ENCODE results near the gene CKLF.
"Not testable (repeated sequence)": the region's sequence is repeated elsewhere in the genome, so short reads cannot be mapped to it uniquely, and the experiment has no call there.

CKLF gene

DNA sequence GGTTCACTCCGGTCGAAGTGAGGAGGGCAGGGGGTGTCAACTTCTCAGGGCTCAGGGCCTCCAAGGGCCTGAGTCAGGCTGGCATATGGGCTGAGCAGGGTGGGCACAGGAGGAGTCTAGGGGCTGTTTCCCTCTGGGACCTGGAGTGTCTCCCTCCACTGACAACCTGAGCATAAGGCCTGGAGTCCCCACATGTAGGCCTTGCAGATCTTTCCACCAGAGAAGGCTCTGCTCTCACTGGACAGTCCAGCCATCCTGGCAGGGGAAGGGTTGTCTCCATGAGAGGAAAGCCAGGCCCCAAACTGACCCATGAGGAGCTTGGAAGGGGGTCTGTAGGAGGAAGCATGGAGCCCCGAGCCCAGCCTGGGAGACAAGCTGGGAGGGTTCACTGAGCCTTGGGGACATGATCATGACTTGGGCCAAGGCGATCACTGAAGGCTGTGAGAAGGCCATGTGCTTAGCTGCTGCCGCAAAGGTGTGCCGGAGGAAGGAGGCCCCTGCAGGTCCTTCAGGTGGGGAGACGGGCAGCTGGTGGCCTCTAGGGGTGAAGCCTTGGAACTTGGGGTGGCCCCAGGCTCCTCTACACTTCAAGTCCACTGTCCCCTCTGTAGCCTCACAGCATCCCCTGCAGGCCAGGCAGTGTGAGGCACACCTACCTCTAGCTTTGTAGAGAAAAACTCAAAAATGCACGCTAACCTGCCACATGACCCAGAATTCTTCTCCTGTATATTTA is 36.8 kb downstream of the CKLF start:
- peaks cover 21% of the 10 kb centered on the region for H3K27me3 Mint-ChIP-seq
- peaks cover 30% of the 10 kb centered on the region for H3K4me1 Mint-ChIP-seq
- H3K36me3 Mint-ChIP-seq, result no peaks in the 10 kb centered on the region
- H3K4me3 Mint-ChIP-seq, result peak overlapping the region; percentile 50
- peaks cover 2% of the 10 kb centered on the region for H3K9me3 Mint-ChIP-seq
- ATAC-seq, result peak; percentile 82
- no peak overlapping the region for H3K27ac Mint-ChIP-seq

DNA sequence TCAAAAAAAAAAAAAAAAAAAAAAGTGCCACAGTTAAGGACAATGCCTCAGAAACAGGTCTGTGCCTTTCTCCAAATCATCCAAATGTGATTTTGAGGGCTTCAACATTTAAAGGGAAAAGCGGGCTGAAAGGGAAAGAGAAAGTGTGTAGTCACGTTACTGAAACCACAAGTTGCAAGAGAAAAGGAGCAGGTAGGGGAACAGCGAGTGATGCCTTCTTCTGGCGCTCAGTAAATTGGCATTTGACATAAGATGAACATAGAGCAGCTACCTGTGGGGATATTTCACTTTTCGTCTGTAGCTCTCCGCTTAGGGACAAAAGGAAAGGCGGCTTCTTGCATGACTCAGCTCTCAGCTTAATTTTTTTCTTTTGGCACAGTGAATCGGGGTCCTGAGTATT is 37.9 kb downstream of the CKLF start:
- H3K9me3 Mint-ChIP-seq, result peaks cover 2% of the 10 kb centered on the region
- peak overlapping the region; percentile 75 for H3K4me3 Mint-ChIP-seq
- peaks cover 28% of the 10 kb centered on the region for H3K27me3 Mint-ChIP-seq
- H3K4me1 Mint-ChIP-seq, result peaks cover 40% of the 10 kb centered on the region
- H3K27ac Mint-ChIP-seq, result peak overlapping the region; percentile 70
- H3K36me3 Mint-ChIP-seq, result no peaks in the 10 kb centered on the region
- no peak for ATAC-seq

DNA sequence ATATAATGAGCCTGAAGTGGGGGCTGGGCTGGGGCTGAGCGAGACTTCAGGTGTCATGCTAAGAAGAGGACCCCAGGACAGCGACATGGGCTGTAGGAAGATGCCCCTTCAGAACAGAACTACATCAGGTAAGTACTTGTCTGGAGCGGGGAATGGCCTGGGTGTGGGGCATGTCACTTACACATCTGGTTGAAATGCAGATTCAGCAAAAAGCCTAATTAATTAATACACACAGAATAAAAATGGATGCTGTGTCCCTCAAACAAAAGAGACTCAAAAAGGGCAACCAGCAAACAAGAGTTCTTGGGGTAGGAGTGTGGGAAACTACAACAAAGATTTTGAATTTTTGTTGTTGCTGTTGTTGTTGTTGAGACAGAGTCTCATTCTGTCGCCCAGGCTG is 38.6 kb downstream of the CKLF start:
- H3K9me3 Mint-ChIP-seq, result peaks cover 2% of the 10 kb centered on the region
- no peak overlapping the region for H3K27ac Mint-ChIP-seq
- H3K4me3 Mint-ChIP-seq, result no peak overlapping the region
- no peak for ATAC-seq
- H3K27me3 Mint-ChIP-seq, result peaks cover 28% of the 10 kb centered on the region
- peaks cover 36% of the 10 kb centered on the region for H3K4me1 Mint-ChIP-seq
- H3K36me3 Mint-ChIP-seq, result no peaks in the 10 kb centered on the region

DNA sequence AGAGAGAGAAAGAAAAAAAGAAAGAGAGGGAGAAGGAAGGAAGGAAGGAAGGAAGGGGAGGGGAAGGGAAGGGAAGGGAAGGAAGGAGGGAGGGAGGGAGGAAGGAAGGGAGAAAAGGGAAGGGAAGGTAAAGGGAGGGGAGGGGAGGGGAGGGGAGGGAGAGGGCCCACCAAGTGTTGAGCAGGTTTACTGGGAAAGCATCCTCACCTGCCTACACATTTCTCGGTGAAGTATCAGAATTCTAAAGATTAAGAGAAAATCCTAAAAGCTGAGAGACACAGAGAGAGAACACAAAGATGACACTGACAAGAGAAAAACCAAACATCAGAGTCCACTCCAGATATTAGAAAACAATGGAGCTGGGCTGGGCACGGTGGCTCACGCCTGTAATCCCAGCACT is 39.9 kb downstream of the CKLF start:
- Mint-ChIP-seq H3K27me3 (peaks cover 28% of the 10 kb centered on the region), H3K4me3 (no peak overlapping the region), H3K27ac (no peak overlapping the region), H3K4me1 (peaks cover 36% of the 10 kb centered on the region), H3K36me3 (no peaks in the 10 kb centered on the region), H3K9me3 (peaks cover 2% of the 10 kb centered on the region)
- ATAC-seq, result no peak

DNA sequence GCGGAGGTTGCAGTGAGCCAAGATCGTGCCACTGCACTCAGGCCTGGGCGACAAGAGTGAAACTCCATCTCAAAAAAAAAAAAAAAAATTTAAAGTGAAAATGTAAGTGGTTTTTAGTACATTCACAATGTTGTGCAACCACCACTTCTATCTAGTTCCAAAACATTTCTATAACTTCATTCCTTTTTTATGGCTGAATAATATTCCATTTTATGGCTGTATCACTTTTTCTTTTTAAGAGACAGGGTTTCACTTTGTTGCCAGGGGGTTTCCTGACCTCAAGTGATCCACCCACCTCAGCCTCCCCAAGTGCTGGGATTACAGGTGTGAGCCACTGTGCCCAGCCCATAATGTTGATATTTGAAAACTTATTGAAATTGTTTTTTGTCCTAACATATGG is 40.4 kb downstream of the CKLF start:
- no peak for ATAC-seq
- peaks cover 28% of the 10 kb centered on the region for H3K27me3 Mint-ChIP-seq
- H3K36me3 Mint-ChIP-seq, result no peaks in the 10 kb centered on the region
- peaks cover 35% of the 10 kb centered on the region for H3K4me1 Mint-ChIP-seq
- H3K9me3 Mint-ChIP-seq, result peaks cover 2% of the 10 kb centered on the region
- no peak overlapping the region for H3K27ac Mint-ChIP-seq
- H3K4me3 Mint-ChIP-seq, result no peak overlapping the region

DNA sequence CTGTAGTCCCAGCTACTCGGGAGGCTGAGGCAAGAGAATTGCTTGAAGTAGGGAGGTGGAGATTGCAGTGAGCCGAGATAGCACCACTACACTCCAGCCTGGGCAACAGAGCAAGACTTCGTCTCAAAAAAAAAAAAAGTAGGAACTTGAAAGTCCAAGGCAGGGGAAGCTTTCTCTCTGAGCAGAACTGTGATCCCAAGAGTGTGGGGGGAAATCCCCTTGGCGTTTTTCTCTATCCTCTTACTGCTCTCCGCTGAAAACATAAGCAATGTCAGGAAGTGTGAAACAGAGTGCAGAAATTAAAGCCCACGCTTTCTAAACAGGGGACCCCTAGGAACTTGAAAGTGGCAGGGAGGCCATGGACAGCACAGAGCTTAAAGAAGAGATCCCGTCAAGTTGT is 42.4 kb downstream of the CKLF start:
- peak; percentile 75 for ATAC-seq
- no peaks in the 10 kb centered on the region for H3K36me3 Mint-ChIP-seq
- no peak overlapping the region for H3K4me3 Mint-ChIP-seq
- peaks cover 29% of the 10 kb centered on the region for H3K4me1 Mint-ChIP-seq
- peaks cover 2% of the 10 kb centered on the region for H3K9me3 Mint-ChIP-seq
- H3K27ac Mint-ChIP-seq, result no peak overlapping the region
- H3K27me3 Mint-ChIP-seq, result peaks cover 33% of the 10 kb centered on the region

DNA sequence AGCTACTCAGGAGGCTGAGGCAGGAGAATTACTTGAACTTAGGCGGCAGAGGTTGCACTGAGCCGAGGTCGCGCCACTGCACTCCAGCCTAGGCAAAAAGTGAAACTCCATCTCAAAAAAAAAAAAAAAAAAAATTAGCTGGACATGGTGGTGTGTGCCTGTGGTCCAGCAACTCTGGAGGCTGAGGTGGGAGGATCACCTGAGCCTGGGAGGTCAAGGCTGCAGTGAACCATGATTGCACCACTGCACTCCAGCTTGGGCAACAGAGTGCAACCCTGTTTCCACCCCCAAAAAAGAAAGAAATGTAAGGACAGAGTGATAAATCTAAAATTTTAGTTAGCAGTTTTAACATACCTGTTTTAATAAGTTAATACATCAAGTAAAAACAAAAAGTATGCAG is 44.2 kb downstream of the CKLF start:
- not testable (repeated sequence) for H3K9me3 Mint-ChIP-seq, H3K36me3 Mint-ChIP-seq, H3K4me3 Mint-ChIP-seq, H3K27ac Mint-ChIP-seq, ATAC-seq
- H3K27me3 Mint-ChIP-seq, result peaks cover 39% of the 10 kb centered on the region
- peaks cover 18% of the 10 kb centered on the region for H3K4me1 Mint-ChIP-seq

DNA sequence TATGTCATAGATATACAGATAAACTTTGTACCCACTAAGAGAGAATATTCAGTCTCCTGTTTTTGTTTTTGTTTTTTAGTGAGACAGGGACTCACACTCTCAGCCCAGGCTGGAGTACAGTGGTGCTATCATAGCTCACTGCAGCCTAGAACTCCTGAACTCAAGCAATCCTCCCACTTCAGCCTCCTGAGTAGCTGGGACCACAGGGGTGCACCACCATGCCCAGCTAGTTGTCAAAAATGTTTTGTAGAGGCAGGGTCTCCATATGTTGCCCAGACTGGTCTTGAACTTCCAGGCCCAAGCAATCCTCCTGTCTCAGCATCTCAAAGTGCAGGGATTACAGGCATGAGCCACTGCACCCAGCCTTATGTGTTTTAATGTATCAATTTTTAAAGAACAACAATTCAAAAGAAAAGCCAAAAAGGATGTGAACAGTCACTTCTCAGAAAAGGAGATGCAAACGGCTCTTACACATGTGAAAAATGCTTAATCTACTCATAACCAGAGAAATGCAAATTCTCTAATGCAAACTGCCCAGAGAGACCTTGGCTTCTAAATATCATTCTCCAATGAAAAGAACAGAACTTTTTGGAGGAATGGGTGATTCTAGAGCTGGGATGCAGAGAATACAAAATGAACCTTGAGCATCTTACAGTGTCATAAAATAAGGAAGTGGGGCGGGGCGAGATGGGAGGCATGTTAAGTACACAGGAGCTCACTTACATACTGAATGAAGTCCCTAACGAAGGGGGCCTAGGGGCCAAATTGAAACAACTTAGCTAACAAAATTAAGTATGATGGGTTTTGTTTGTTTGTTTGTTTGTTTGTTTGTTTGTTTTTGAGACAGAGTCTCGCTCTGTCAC is 44.8 kb downstream of the CKLF start:
- no peak overlapping the region for H3K27ac Mint-ChIP-seq
- H3K27me3 Mint-ChIP-seq, result peaks cover 39% of the 10 kb centered on the region
- ATAC-seq, result peak; percentile 69
- H3K4me1 Mint-ChIP-seq, result peaks cover 18% of the 10 kb centered on the region
- no peak overlapping the region for H3K4me3 Mint-ChIP-seq
- H3K9me3 Mint-ChIP-seq, result peaks cover 11% of the 10 kb centered on the region
- peaks cover 9% of the 10 kb centered on the region for H3K36me3 Mint-ChIP-seq

DNA sequence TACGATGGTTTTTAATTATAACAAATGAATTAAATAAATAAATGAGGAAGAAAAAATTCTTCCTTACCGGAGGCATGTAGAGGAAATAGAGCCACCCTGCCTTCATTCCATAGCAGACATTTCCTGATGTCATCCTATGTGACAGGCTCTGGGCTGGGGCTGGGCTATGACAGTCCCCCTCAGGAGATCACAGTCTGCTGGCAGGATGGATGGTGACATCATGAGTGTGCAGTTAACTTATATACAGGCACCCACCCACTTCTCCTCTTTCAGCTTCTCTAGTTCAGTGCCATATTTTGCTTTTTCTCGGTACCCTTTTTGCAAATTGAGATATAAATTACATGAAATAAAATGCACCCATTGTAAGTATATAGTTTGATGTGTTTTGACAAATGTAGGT is 45.7 kb downstream of the CKLF start:
- H3K27me3 Mint-ChIP-seq, result peaks cover 46% of the 10 kb centered on the region
- peaks cover 9% of the 10 kb centered on the region for H3K36me3 Mint-ChIP-seq
- ATAC-seq, result no peak
- no peak overlapping the region for H3K4me3 Mint-ChIP-seq
- H3K27ac Mint-ChIP-seq, result no peak overlapping the region
- H3K9me3 Mint-ChIP-seq, result peaks cover 11% of the 10 kb centered on the region
- peaks cover 23% of the 10 kb centered on the region for H3K4me1 Mint-ChIP-seq

DNA sequence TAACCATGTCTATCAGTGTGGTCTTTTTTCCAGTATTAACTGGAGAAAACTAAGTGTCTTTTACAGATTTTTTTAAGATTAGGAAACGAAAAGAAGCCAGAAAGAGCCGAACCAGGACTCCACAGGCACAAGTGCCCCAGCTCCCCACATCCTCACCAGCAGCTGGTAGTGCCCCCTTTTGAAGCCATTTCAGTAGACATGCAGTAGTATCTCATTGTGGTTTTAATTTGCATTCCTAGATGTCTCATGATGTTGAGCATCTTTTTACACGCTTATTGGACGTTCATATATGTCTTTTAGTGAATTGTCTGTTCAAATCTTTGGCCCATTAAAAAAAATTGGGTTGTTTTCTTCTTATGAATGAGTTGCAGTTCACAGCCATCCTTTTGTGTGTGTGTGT is 47.4 kb downstream of the CKLF start:
- Mint-ChIP-seq H3K9me3 (peaks cover 9% of the 10 kb centered on the region), H3K4me3 (no peak overlapping the region), H3K27me3 (peaks cover 60% of the 10 kb centered on the region), H3K4me1 (peaks cover 31% of the 10 kb centered on the region), H3K27ac (no peak overlapping the region), H3K36me3 (peaks cover 9% of the 10 kb centered on the region)
- ATAC-seq, result no peak

DNA sequence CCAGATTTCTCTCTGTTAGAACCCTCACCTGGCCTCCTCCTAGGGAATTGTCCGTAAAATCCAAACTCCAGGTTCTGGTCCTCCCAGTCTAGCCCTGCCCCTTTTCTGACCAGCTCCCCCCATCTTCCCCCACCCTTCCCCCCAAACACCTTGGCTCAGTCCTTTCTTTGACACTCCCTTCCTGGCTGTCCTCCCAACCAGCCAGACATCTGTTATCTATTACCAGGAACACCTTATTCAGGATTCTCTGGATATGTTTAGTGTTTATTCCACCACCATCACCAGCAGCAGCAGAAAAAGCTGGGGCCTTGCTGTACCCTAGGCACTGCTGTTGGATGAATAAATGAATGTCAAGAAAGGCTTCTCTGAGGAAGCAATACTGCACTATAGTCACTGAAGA is 48.1 kb downstream of the CKLF start:
- ATAC-seq, result no peak
- Mint-ChIP-seq H3K9me3 (peaks cover 9% of the 10 kb centered on the region), H3K36me3 (peaks cover 9% of the 10 kb centered on the region), H3K27me3 (peaks cover 54% of the 10 kb centered on the region), H3K4me3 (no peak overlapping the region), H3K4me1 (peaks cover 24% of the 10 kb centered on the region), H3K27ac (no peak overlapping the region)

DNA sequence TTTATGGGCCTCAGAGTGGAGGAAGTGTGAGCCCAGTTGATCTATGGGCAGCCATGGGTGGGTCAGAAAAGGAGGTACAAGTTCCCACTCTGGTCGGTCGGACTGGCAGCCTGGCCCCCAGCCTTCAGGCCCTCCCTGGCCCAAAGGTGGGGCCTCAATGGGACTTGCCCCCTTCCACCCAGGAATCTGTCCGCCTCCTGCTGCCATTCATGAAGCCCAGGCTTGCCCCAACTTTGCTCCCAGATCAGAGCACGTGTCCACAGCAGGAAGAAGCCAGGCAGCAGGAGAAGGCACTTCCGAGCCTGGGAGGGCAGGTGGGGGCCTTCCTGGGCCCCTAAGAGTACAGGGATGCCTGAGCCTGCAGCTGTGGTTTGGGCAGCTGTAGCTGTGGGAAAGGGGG is 49.1 kb downstream of the CKLF start:
- H3K4me3 Mint-ChIP-seq, result no peak overlapping the region
- peaks cover 9% of the 10 kb centered on the region for H3K9me3 Mint-ChIP-seq
- ATAC-seq, result no peak
- peaks cover 57% of the 10 kb centered on the region for H3K27me3 Mint-ChIP-seq
- peaks cover 9% of the 10 kb centered on the region for H3K36me3 Mint-ChIP-seq
- H3K4me1 Mint-ChIP-seq, result peaks cover 32% of the 10 kb centered on the region
- H3K27ac Mint-ChIP-seq, result no peak overlapping the region

DNA sequence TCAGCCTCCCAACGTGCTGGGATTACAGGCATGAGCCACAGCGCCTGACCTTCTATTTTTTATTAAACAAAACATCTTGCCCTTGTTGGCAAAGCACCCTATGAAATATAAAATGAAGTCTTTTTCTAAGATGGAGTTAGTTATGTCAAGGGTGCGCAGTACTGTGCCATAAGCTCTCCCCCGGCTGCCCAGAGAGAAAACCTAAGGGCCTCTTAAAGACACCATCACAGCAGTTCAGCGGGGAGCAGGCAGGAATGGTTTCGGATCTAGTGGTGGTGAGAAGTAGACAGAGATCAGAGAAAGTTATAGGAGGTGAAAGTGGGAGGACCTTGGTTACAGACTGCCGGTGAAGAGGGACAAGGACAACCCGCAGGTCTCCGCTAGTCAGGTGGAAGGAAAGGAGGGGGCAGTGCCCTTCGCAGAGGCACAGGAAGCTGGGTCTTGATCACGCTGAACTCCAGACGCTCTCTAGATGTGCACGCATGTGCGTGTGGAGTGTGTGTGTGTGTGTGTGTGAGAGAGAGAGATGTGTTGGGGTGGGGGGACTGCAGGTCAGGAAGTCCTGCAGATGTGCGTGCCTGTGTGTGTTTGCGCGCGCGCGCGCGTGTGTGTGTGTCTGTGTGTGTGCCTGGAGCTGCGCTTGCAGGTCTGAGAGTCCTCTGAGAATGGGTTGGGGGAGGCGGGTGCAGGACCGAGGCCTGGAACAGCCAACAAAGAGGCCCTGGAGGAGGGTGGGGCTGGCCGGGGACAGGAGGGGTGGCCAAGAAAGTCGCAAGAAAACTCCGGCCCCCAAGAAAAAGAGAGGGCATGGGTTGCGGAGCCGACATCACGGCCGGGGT is 51.4 kb downstream of the CKLF start:
- peak overlapping the region; percentile 85 for H3K4me3 Mint-ChIP-seq
- peak; percentile 55 for ATAC-seq
- peaks cover 38% of the 10 kb centered on the region for H3K4me1 Mint-ChIP-seq
- peaks cover 76% of the 10 kb centered on the region for H3K27me3 Mint-ChIP-seq
- peaks cover 9% of the 10 kb centered on the region for H3K36me3 Mint-ChIP-seq
- peaks cover 9% of the 10 kb centered on the region for H3K9me3 Mint-ChIP-seq
- peak overlapping the region; percentile 38 for H3K27ac Mint-ChIP-seq

DNA sequence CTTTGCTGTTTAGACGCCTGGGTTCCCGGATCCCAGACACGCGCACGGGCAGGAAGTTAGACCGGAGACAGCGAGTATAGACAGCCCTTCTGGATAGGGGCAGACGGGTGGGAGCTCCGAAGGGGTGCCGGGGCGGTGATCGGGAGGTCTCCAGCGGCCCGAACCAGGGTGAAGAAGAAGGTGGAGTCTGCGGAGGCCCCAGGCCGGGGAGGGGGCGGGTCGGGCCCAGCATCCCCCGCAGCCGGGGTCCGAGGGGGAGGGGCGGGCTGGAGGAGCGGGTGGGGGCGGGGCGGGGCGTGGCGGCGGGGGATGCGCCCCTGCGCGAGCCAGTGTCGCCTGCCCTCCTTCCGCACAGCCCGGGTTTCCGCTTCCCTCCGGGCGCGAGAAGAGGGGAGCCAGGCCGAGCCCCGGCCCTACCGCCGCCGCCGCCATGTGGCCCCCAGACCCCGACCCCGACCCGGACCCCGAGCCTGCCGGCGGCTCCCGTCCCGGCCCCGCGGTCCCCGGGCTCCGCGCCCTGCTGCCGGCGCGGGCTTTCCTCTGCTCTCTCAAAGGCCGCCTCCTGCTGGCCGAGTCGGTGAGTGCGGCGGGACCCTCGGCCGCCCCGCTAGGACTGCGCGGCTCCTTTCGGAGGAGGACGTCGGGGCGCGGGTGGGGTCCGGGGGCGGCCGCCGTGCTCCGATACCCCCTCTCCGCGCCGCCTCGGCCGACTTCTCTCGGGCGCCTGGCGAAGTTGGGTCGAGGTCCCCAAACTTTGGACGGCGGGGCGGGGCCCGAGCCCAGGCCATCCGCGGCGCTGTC is 52.2 kb downstream of the CKLF start, which contains the start of gene CMTM3:
Gene CMTM3, plus strand, starts transcription at position 329 of the 801 bp plus-strand sequence. Its CDS starts 102 bp downstream, at position 431.
- peaks cover 9% of the 10 kb centered on the region for H3K9me3 Mint-ChIP-seq
- H3K4me1 Mint-ChIP-seq, result peaks cover 38% of the 10 kb centered on the region
- H3K27ac Mint-ChIP-seq, result peak within 1 kb of the TSS; percentile 38
- H3K4me3 Mint-ChIP-seq, result peak within 1 kb of the TSS; percentile 85
- peaks cover 76% of the 10 kb centered on the region for H3K27me3 Mint-ChIP-seq
- H3K36me3 Mint-ChIP-seq, result peaks cover 9% of the 10 kb centered on the region
- ATAC-seq, result peak; percentile 66
